NT2/D1 (cell line): ENCODE data around the gene MLF1.

ENCODE experiments used
- DNase-seq: peaks from one replicate; pipeline ENCODE4 v3.0.0-alpha.2; 2011; ENCODE audit warnings: low read depth, low spot score
- H3K27me3 ChIP-seq: 2 replicates; pipeline ENCODE4 v1.6.0; 2011; ENCODE audit warnings: mild to moderate bottlenecking; ENCODE audit not compliant: insufficient read length, insufficient read depth
- H3K36me3 ChIP-seq: 2 replicates; pipeline ENCODE4 v1.6.1; 2011; ENCODE audit warnings: mild to moderate bottlenecking, low read length, mixed read lengths; ENCODE audit not compliant: insufficient read depth, insufficient read length
- H3K4me1 ChIP-seq: 2 replicates; pipeline ENCODE4 v1.5.1; 2011; ENCODE audit not compliant: insufficient read depth, insufficient read length
- H3K4me3 ChIP-seq: 2 replicates; pipeline ENCODE4 v1.5.1; 2011; ENCODE audit warnings: low read depth; ENCODE audit not compliant: insufficient read length
- H3K9ac ChIP-seq: 2 replicates; pipeline ENCODE4 v1.6.0; 2011; ENCODE audit warnings: low read depth; ENCODE audit not compliant: insufficient read length
- H3K9me3 ChIP-seq: 2 replicates; pipeline ENCODE4 v1.5.1; 2011; ENCODE audit warnings: mild to moderate bottlenecking, low read length; ENCODE audit not compliant: insufficient read depth
- SUZ12 ChIP-seq: IDR thresholded peaks from 2 replicates; pipeline ENCODE4 v1.6.1; 2011; ENCODE audit not compliant: insufficient read length, insufficient read depth; ENCODE audit errors: extremely low read depth
- YY1 ChIP-seq: IDR thresholded peaks from 2 replicates; pipeline ENCODE4 v1.6.1; 2011; ENCODE audit not compliant: insufficient read length, insufficient read depth
- ZNF274 ChIP-seq: IDR thresholded peaks from 2 replicates; pipeline ENCODE4 v1.6.1; 2011; ENCODE audit warnings: mild to moderate bottlenecking, low read depth, low read length

Gene MLF1

DNA sequence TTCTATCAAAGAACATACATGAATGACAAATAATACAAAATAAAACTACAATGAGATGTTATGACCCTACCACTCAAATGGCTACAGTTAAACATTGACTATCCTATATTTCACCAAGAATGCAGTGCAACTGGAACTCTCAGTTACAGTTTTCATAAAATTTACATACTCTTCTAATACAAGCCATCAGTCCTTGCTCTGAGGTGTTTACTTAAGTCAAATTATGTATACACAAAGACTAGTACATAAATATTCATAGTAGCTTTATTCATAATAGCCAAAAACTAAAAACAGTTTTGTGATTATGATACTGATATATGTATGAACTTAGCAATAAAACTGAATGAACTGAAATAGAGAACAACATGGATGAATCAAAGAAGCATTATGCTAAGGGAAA lies 19.2 kb downstream of the MLF1 start:
- no peaks in the 10 kb centered on the region for H3K27me3 ChIP-seq
- H3K4me1 ChIP-seq: no peaks in the 10 kb centered on the region
- no peaks in the 10 kb centered on the region for H3K36me3 ChIP-seq
- H3K9ac ChIP-seq: no peak overlapping the region
- no peaks in the 10 kb centered on the region for H3K9me3 ChIP-seq
- no peak for DNase-seq
- no peak for TF ChIP-seq YY1
- TF ChIP-seq ZNF274: no peak
- no peak for TF ChIP-seq SUZ12
- no peak overlapping the region for H3K4me3 ChIP-seq

DNA sequence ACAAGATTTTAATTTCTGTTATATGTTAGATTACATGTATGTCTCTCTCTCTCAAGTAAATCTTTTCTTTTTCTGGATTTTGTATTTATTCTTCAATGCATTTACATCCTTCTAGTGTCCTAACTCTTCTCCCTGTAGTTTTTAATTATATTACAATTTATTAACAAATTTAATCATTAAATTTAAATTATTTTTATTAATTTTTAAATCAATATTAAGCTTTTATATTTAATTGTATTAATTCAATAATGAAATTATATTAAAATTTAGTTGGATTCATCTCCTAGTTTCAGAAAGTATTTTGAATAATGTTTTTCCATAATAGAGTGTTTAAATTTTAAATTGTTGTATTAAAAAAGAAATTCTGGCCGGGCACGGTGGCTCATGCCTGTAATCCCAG lies 29.8 kb downstream of the MLF1 start:
- no peaks in the 10 kb centered on the region for H3K9me3 ChIP-seq
- H3K27me3 ChIP-seq: no peaks in the 10 kb centered on the region
- H3K4me3 ChIP-seq: no peak overlapping the region
- no peaks in the 10 kb centered on the region for H3K36me3 ChIP-seq
- no peak for DNase-seq
- no peak for TF ChIP-seq YY1
- no peak for TF ChIP-seq ZNF274
- no peak overlapping the region for H3K9ac ChIP-seq
- H3K4me1 ChIP-seq: no peaks in the 10 kb centered on the region

GRCh38 chr3:158602227-158602626 lies 31.2 kb downstream of the MLF1 start:
- Histone ChIP-seq H3K9me3 (no peaks in the 10 kb centered on the region), H3K27me3 (no peaks in the 10 kb centered on the region), H3K36me3 (no peaks in the 10 kb centered on the region), H3K4me3 (no peak overlapping the region), H3K4me1 (no peaks in the 10 kb centered on the region), H3K9ac (no peak overlapping the region)
- TF ChIP-seq SUZ12 (no peak), YY1 (no peak), ZNF274 (no peak)
- no peak for DNase-seq

DNA sequence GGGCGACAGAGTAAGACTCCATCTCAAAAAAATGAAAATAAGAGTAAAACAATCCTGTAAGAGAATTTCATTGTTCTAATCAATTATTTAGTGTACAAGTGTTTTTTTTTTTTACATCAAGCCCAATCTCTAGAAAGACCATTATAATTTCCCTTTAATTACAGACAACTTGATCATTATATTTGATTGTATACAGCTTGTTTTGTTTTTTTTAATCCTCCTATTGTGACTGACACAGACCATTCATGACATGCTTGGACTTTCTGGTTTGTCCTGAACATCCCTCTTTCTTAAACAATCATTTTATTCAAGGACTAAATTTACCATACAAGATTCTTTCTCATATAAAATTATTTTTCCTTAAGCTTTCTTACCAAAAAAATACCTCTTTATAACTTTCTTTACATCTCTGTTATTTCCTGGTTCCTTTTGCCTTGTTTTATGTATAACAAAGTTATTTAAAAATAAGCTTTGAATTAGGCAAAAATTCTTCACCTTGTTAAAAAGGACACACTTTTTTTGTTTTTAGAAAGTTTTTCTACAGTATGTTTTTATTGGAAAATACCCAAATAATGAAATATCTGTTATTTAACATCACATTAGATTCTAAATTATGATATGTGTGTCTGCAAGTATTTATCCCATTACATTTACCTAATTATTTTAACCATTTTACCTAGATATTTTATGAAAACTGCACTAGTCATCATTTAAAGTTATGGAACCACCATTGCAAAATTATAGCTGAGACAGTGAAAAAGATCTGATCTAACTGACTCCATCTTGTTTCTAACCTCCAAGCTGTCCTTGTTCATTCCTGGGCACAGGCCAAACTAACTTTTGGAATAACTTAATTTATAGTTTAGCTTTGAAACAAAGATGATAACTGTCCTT lies 47.2 kb downstream of the MLF1 start:
- Histone ChIP-seq H3K4me3 (no peak overlapping the region), H3K9me3 (peaks cover 68% of the 10 kb centered on the region), H3K4me1 (no peaks in the 10 kb centered on the region), H3K36me3 (no peaks in the 10 kb centered on the region), H3K9ac (no peak overlapping the region), H3K27me3 (no peaks in the 10 kb centered on the region)
- DNase-seq: no peak
- TF ChIP-seq ZNF274 (no peak), SUZ12 (no peak), YY1 (no peak)

DNA sequence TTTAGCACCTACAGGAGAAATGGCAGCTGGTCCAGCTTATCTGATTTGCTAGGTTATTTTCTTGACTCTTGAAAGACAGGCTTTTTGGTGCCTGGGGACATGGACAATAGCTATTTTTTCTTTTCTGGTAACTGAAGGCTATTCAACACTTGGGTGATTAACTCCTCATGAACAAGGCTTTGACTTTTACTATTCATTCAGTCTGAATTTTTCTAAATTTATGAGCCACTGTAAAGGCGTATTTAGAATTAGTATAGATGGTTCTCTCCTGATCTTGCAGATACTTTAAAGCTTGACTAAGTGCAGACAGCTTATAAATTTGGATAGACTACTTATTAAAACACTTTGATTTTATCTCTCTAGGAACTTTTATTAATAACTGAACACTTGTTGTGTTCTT lies 54.9 kb downstream of the MLF1 start:
- no peaks in the 10 kb centered on the region for H3K36me3 ChIP-seq
- DNase-seq: no peak
- H3K9me3 ChIP-seq: peaks cover 19% of the 10 kb centered on the region; the same call in 1 of the 2 replicates
- TF ChIP-seq SUZ12 (no peak), ZNF274 (no peak), YY1 (no peak)
- no peak overlapping the region for H3K4me3 ChIP-seq
- no peaks in the 10 kb centered on the region for H3K27me3 ChIP-seq
- H3K9ac ChIP-seq: no peak overlapping the region
- no peaks in the 10 kb centered on the region for H3K4me1 ChIP-seq

- TF ChIP-seq ZNF274: no peak
- H3K9me3 ChIP-seq: peaks cover 13% of the 10 kb centered on the region; the same call in 1 of the 2 replicates
- no peak for DNase-seq
- H3K9ac ChIP-seq: no peak overlapping the region
- H3K4me1 ChIP-seq: no peaks in the 10 kb centered on the region
- no peaks in the 10 kb centered on the region for H3K36me3 ChIP-seq
- H3K27me3 ChIP-seq: no peaks in the 10 kb centered on the region
- no peak overlapping the region for H3K4me3 ChIP-seq
Measured at GRCh38 chr3:158631981-158632380, 61.0 kb downstream of the MLF1 start.

DNA sequence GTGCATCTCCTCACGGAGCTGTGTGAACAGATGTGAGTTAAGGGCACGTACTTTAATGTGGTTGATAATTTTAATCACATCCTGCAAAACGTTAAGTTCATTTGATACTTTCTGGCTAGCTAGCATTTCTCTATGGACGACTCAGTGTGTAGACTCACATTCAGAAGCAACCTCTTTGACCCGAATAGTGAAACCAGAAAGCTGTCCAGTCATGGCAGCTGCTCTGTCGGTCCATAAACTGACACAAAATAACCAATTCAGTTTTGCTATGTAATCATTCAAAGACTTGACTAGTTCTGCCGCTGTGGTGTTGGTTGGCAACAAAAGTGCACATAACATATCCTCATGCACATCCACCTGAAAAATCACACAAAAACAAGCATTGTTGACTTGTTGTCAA lies 69.7 kb downstream of the MLF1 start:
- DNase-seq: no peak
- Histone ChIP-seq H3K4me1 (no peaks in the 10 kb centered on the region), H3K9ac (no peak overlapping the region), H3K4me3 (no peak overlapping the region), H3K9me3 (no peaks in the 10 kb centered on the region), H3K36me3 (peaks cover 1% of the 10 kb centered on the region), H3K27me3 (no peaks in the 10 kb centered on the region)
- no peak for TF ChIP-seq ZNF274
- TF ChIP-seq YY1: no peak
- TF ChIP-seq SUZ12: no peak
